Measurements from ENCODE around the gene PTGFRN. TPM values are rescaled to one million over a fixed set of nuclear protein-coding genes. Genes with fewer than 3 reads are reported as not detected.

PTGFRN gene
- total and polyA plus RNA-seq, 2 of the 13 experiments (the other 11 are each of a cell fraction or from before 2014, with no cell fraction given) = 3.3 to 11.3 TPM

DNA sequence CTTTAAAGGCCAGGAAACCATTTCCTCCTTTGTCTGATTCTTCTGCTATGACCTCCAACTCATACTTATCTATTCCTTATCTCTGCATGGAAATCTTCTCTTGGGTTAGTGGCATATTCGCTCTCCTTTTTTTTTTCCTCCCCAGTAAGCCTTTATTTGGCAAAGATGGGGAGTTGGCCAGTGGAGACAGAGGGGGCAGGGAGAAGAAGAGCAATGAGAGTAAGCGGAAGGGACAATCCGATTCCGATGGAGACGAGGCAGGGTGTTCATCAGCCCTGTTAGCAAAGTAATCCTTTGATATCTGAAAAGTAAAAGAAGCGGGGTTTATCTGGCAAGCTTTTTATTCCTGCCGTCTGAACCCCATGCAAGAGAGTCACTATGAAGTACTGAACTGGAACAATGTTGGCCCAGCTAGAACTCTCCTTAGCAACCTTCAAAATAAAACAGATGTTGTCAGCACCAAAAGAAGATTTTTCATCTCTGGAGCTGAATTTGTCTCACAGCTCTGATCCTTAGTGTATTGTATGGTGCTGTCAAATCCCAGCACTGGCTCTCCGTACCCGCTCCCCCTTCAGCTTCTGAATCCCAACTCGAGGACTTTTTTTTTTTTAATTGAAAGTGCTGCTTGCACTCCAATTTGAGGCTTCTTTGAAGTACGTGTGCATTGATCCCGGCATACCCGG lies 40.9 kb downstream of the PTGFRN start (continued):
- TF ChIP-seq, protein P1, sequence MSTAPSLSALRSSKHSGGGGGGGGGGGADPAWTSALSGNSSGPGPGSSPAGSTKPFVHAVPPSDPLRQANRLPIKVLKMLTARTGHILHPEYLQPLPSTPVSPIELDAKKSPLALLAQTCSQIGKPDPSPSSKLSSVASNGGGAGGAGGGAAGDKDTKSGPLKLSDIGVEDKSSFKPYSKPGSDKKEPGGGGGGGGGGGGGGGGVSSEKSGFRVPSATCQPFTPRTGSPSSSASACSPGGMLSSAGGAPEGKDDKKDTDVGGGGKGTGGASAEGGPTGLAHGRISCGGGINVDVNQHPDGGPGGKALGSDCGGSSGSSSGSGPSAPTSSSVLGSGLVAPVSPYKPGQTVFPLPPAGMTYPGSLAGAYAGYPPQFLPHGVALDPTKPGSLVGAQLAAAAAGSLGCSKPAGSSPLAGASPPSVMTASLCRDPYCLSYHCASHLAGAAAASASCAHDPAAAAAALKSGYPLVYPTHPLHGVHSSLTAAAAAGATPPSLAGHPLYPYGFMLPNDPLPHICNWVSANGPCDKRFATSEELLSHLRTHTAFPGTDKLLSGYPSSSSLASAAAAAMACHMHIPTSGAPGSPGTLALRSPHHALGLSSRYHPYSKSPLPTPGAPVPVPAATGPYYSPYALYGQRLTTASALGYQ (CRISPR knock-in tag; IDR thresholded peaks at IDR 0.05) = no peak
- no peak for TF ChIP-seq RBFOX2 (IDR thresholded peaks at IDR 0.05; ENCODE audit: low read depth, low read length)
- TF ChIP-seq CHCHD3 (CRISPR knock-in tag; IDR thresholded peaks at IDR 0.05) = no peak
- no peak for TF ChIP-seq NCOR1 (IDR thresholded peaks at IDR 0.05; ENCODE audit: borderline replicate concordance, low read length)
- TF ChIP-seq ZNF136 (CRISPR knock-in tag; IDR thresholded peaks at IDR 0.05; ENCODE audit: low read depth) = no peak
- TF ChIP-seq, protein P2, sequence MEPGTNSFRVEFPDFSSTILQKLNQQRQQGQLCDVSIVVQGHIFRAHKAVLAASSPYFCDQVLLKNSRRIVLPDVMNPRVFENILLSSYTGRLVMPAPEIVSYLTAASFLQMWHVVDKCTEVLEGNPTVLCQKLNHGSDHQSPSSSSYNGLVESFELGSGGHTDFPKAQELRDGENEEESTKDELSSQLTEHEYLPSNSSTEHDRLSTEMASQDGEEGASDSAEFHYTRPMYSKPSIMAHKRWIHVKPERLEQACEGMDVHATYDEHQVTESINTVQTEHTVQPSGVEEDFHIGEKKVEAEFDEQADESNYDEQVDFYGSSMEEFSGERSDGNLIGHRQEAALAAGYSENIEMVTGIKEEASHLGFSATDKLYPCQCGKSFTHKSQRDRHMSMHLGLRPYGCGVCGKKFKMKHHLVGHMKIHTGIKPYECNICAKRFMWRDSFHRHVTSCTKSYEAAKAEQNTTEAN (CRISPR knock-in tag; conservative IDR thresholded peaks at IDR 0.05) = no peak

DNA sequence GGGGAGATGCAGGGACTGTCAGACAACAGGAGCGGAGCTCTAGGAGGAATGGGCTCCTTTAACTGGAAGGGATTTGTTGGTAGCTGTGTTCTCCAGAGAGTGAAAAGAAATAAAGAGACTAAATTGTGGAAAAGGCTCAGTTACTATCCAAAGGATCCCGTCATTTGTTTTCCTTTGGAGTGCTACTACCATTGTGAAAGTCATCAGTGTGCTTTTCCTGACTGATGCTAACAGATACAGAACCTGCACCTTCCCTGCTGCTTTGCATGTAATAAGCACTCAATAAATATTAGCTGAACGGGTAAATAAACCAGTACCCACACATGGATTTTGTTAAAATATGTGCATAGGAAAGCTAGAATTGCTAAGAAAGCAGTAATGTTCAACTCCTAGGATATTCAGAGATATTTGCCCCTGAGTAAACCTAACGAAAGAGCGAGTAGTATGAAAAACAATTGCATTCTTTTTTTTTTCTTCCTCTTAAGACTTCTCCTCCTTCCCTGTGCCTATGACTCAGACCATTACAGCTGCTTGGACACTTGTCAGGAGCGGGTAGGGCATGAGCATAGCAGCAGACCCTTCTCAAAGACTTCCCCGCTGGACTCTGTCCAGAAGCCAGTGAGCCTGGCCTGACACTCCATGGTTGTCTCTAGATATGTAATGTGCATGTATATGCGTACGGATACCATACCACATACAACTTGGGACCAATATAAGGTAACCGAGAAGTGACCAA lies 41.7 kb downstream of the PTGFRN start:
- no peak for FAIRE-seq

More for the DNA sequence above, 41.7 kb downstream of the PTGFRN start:
- no peaks in the 10 kb centered on the region for H3K27me3 ChIP-seq (ENCODE audit: control insufficient read depth in 1 of 2, insufficient read depth in 2 of 2, low read length in 2 of 2)
- H3K9ac ChIP-seq (ENCODE audit: insufficient read depth, low read depth, low read length) = no peak overlapping the region
- no peak overlapping the region for H3K27ac ChIP-seq (ENCODE audit: extremely low read length, insufficient read depth, low read length)
- no peak overlapping the region for H3K4me3 ChIP-seq (replicated peaks in 1 of 3; ENCODE audit: insufficient read depth in 1 of 3, low read depth in 2 of 3, low read length in 3 of 3)
- intact Hi-C loops (cut with micrococcal nuclease; ENCODE audit: unreplicated experiment) (no loop called here), in situ Hi-C loops (cut with HindIII; ENCODE audit: extremely low pct_ligation_motif_present, low pct_unique_long_range_greater_than_20kb) (no loop called here)
- no peaks in the 10 kb centered on the region; a peak in 1 of 5 replicates for H3K36me3 ChIP-seq (replicated peaks in 1 of 2; ENCODE audit: control insufficient read depth in 1 of 2, insufficient read depth in 2 of 2, low read length in 2 of 2)
- ATAC-seq = no peak
- no TSS peak for BruUV-seq (replicated peaks)
- 68% methylated on average over 10 of the region's 10 CpGs for WGBS (ENCODE audit: low lambda C conversion rate)
- H3K4me2 ChIP-seq (ENCODE audit: low read depth, low read length) = no peak overlapping the region
- ChIA-PET POLR2A (no interaction called here), CTCF (ENCODE audit: low intra/inter-chr PET ratio, low total read pairs) (no interaction called here)
- no peaks in the 10 kb centered on the region for H3K79me2 ChIP-seq (ENCODE audit: insufficient read depth, low read length)
- H4K20me1 ChIP-seq (ENCODE audit: insufficient read depth, low read length) = no peaks in the 10 kb centered on the region
- DNase-seq (ENCODE audit: low spot score) = no peak
- no peaks in the 10 kb centered on the region for H3K4me1 ChIP-seq (ENCODE audit: insufficient read depth, low read length)
- TF ChIP-seq GABPA (IDR thresholded peaks at IDR 0.05; ENCODE audit: low read depth, low read length) (no peak), GABPA (CRISPR knock-in tag; IDR thresholded peaks at IDR 0.05; ENCODE audit: low read depth) (no peak), ZNF232 (CRISPR knock-in tag; IDR thresholded peaks at IDR 0.05; ENCODE audit: borderline replicate concordance) (no peak), KLF11 (CRISPR knock-in tag; IDR thresholded peaks at IDR 0.05) (no peak)
- H2AFZ ChIP-seq (ENCODE audit: low read length) = no peak overlapping the region
- no peaks in the 10 kb centered on the region for H3K9me3 ChIP-seq (ENCODE audit: low read length)

Measured in HepG2 (cell line).